Activated T-helper 2 cell treated with anti-CD3 and anti-CD28 coated beads, Interferon-gamma antibody, Interleukin-2, Interleukin-4, amounts not matched to agents 10 μg/mL and 5 μg/mL and 100 μg/mL, durations not matched to agents 14 hours and 24 hours and 36 hours (primary cell): ENCODE data around the gene ARHGEF40. TPM values are rescaled to one million over a fixed set of nuclear protein-coding genes. Genes with fewer than 3 reads are reported as not detected.
"Not testable (repeated sequence)": the region's sequence is repeated elsewhere in the genome, so short reads cannot be mapped to it uniquely, and the experiment has no call there.

Source experiments
- DNase-seq: peaks from one replicate; pipeline ENCODE4 v3.0.0; 2021; ENCODE audit warnings: low spot score
- H3K27ac Mint-ChIP-seq: one replicate; pipeline ENCODE4 v1.8.0; 2021; ENCODE audit warnings: mixed read lengths
- H3K27me3 Mint-ChIP-seq: one replicate; pipeline ENCODE4 v1.8.0; 2021; ENCODE audit warnings: low read depth, mixed read lengths
- H3K36me3 Mint-ChIP-seq: one replicate; pipeline ENCODE4 v1.8.0; 2021; ENCODE audit warnings: low read depth, mixed read lengths
- H3K4me1 Mint-ChIP-seq: one replicate; pipeline ENCODE4 v1.8.0; 2021; ENCODE audit warnings: low read depth, mixed read lengths
- H3K4me3 Mint-ChIP-seq: one replicate; pipeline ENCODE4 v1.8.0; 2021; ENCODE audit warnings: low read depth, mild to moderate bottlenecking, moderate library complexity, mixed read lengths
- H3K9me3 Mint-ChIP-seq: one replicate; pipeline ENCODE4 v1.8.0; 2021; ENCODE audit warnings: mixed read lengths
- intact Hi-C: fragments of 100-400 bp; cut with micrococcal nuclease; formaldehyde crosslinking; loops from one replicate; pipeline ENCODE4 v1.15.1; 2023
- total RNA-seq: library from RNA; stranded (reverse); gene quantifications from 2 replicates; pipeline ENCODE4 v1.2.3, GENCODE V29; 2022

The ARHGEF40 gene
- total RNA-seq, 1 donor from 2014 or later: 0.05 TPM

- intact Hi-C loops: no loop called here
- Mint-ChIP-seq H3K27me3 (peaks cover 22% of the 10 kb centered on the region), H3K4me3 (no peak overlapping the region), H3K9me3 (no peaks in the 10 kb centered on the region), H3K4me1 (no peaks in the 10 kb centered on the region), H3K36me3 (no peaks in the 10 kb centered on the region), H3K27ac (no peak overlapping the region)
- no peak for DNase-seq
Measured at GRCh38 chr14:21032326-21033132, 37.6 kb upstream of the ARHGEF40 start.

- DNase-seq: no peak
- Mint-ChIP-seq H3K27me3 (peaks cover 24% of the 10 kb centered on the region), H3K36me3 (no peaks in the 10 kb centered on the region), H3K4me1 (no peaks in the 10 kb centered on the region), H3K9me3 (no peaks in the 10 kb centered on the region), H3K4me3 (no peak overlapping the region), H3K27ac (no peak overlapping the region)
- intact Hi-C loops: no loop called here
Measured at GRCh38 chr14:21033133-21033698, 36.9 kb upstream of the ARHGEF40 start.

DNA sequence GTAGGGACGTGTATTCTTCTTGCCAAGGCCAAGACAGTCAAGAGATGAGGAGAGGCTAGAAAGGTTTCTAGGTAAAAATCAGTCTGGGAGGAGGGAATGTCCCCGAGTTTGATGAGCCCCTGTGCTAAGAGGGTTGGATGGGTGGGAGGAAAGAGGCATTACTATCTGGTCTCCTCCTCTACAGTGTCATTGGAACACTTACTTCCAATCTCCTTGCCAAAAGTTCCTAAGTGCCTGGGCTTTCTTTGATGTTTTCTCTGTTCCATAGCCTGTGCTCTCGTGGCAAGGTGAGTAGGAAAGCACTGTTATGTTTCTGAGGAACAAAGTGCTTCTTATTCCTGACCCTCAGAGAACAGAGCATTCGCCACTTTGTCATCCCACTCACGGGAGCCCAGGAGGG is 35.4 kb upstream of the ARHGEF40 start, which contains the start of gene RNASE13:
RNASE13 (minus strand) TSS at position 101 of the 400 bp plus-strand sequence. CDS start 519 bp downstream, outside the sequence.
- Mint-ChIP-seq H3K36me3 (no peaks in the 10 kb centered on the region), H3K4me1 (no peaks in the 10 kb centered on the region), H3K27ac (no peak within 1 kb of the TSS), H3K27me3 (peaks cover 24% of the 10 kb centered on the region), H3K4me3 (no peak within 1 kb of the TSS), H3K9me3 (no peaks in the 10 kb centered on the region)
- intact Hi-C loops: no loop called here
- no peak for DNase-seq

DNA sequence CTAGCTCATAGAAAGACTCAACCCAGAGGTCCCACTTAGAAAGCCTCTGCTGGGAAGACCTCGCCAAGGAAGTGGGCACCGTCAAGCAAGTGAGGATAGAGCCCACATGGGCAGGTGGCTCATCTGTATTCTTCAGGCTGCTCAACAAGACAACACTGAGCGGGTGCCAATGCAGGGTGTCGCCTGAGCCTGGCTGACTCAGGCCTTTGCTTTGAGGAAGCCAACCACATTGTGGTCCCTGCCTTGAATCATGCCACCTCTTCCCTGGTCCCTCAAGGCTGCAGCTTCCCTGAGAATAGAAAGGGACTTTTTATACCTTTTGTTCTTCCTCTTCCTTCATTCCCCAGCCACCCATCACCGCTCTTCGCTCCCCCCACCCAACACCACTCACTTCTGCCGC is 33.4 kb upstream of the ARHGEF40 start:
- peaks cover 21% of the 10 kb centered on the region for H3K27me3 Mint-ChIP-seq
- no peaks in the 10 kb centered on the region for H3K36me3 Mint-ChIP-seq
- H3K4me1 Mint-ChIP-seq: no peaks in the 10 kb centered on the region
- no peak overlapping the region for H3K27ac Mint-ChIP-seq
- no peak for DNase-seq
- no peaks in the 10 kb centered on the region for H3K9me3 Mint-ChIP-seq
- H3K4me3 Mint-ChIP-seq: no peak overlapping the region
- intact Hi-C loops: no loop called here

GRCh38 chr14:21037156-21037555 is 32.9 kb upstream of the ARHGEF40 start:
- H3K4me1 Mint-ChIP-seq: no peaks in the 10 kb centered on the region
- no peaks in the 10 kb centered on the region for H3K9me3 Mint-ChIP-seq
- H3K36me3 Mint-ChIP-seq: no peaks in the 10 kb centered on the region

DNA sequence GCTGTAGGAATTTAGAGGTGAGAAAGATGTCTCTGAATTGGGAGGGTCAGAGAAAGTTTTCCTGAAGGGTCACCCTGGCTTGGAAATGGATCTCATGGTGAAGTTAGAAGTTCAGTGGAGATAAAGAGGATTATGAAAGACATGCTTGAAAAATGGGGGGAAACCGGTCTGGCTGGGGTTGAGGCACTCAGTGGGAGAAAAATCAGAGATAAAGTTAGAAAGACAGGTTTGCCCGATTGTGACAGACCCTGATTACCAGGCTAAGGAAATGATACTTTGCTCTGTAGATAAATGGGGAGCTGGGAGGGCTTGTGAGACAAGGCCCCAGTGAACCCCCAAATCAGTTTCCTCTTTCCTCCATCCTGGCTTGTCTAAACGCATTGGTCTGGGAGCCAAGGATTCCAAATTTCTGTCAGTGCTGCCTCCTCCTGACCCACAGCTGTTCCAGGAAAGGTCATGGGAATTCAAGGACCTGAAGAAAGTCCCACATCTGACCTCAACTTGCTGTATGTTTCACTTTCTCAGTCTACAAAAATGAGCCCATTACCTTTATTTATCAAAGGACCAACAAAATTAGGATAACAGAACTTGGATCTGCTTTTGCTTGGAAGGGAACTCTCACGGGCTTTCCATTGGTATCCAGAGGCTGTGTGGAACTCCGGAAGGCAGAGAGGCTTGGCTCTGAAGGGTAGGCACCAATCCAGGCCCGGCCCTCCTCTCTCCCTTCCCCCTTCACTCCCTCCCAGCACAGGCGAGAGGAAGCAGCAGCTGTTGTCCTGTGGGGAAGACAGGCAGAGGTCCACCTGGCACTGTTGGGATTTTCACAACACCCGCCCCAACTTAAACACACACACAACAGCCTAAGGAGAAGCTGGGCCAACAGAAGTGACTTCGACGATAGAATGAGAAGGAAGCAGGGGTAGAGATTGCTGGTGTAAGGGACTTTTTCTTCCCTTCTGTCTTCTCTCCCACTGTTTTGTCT is 31.4 kb upstream of the ARHGEF40 start:
- Mint-ChIP-seq H3K27me3 (peaks cover 16% of the 10 kb centered on the region), H3K27ac (no peak overlapping the region), H3K36me3 (no peaks in the 10 kb centered on the region), H3K9me3 (no peaks in the 10 kb centered on the region), H3K4me3 (no peak overlapping the region), H3K4me1 (no peaks in the 10 kb centered on the region)
- DNase-seq: no peak
- intact Hi-C loops: no loop called here

More at GRCh38 chr14:21037156-21037555, 32.9 kb upstream of the ARHGEF40 start:
- no peak for DNase-seq
- H3K27ac Mint-ChIP-seq: no peak overlapping the region
- peaks cover 19% of the 10 kb centered on the region for H3K27me3 Mint-ChIP-seq
- intact Hi-C loops: no loop called here
- no peak overlapping the region for H3K4me3 Mint-ChIP-seq

- Mint-ChIP-seq H3K9me3 (no peaks in the 10 kb centered on the region), H3K36me3 (no peaks in the 10 kb centered on the region), H3K27ac (no peak overlapping the region), H3K4me3 (no peak overlapping the region), H3K4me1 (peaks cover 2% of the 10 kb centered on the region), H3K27me3 (peaks cover 20% of the 10 kb centered on the region)
- no peak for DNase-seq
- intact Hi-C loops: loop anchor here (1.0 kb wide), 1 partner anchor 25 kb away; no protein-coding TSS in a partner anchor
Measured at GRCh38 chr14:21039585-21040369, 30.3 kb upstream of the ARHGEF40 start.

DNA sequence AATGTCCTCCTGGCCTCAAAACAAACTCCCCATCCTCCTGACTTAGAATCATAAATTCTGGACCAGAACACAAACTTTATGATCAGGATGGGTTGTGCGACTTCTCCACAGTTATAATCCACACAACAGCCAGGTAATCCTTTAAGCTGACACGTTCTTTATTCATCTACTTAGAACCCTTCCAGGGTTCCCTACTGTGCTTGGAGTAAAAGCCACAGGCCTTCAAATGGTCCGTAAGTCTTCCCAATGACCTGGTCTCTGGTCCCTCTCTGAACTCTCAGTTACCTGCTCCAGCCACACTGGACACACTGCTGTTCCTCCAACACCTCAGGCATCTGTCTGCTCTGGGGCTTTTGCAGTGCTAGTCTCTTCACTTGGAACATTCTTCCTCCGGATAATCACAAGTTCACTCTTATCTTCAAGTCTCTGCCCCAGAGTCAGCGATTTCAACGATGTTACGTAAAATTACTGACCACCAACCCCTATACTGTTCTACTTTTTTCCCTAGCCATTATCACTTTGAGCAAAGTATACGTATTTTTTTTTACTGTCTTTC is 29.7 kb upstream of the ARHGEF40 start:
- H3K4me1 Mint-ChIP-seq: peaks cover 2% of the 10 kb centered on the region
- no peaks in the 10 kb centered on the region for H3K9me3 Mint-ChIP-seq
- H3K4me3 Mint-ChIP-seq: no peak overlapping the region
- DNase-seq: no peak
- H3K27ac Mint-ChIP-seq: no peak overlapping the region
- intact Hi-C loops: loop anchor here (1.0 kb wide), 1 partner anchor 26 kb away; no protein-coding TSS in a partner anchor
- peaks cover 27% of the 10 kb centered on the region for H3K27me3 Mint-ChIP-seq
- no peaks in the 10 kb centered on the region for H3K36me3 Mint-ChIP-seq

DNA sequence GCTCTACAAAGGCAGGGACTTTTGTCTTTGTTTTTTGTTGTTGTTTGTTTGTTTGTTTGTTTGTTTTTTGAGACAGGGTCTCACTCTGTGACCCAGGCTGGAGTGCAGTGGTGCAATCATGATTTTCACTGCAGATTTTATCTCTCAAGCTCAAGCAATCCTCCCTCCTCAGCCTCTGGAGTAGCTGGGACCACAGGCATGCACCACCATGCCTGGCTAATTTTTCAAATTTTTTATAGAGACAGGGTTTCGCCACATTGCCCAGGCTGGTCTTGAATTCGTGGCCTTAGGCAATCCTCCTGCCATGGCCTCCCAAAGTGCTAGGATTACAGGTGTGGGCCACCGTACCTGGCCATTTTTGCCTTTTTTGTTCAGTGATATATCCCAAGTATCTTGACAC is 29.2 kb upstream of the ARHGEF40 start:
- H3K27me3 Mint-ChIP-seq: peaks cover 30% of the 10 kb centered on the region
- not testable (repeated sequence) for H3K36me3 Mint-ChIP-seq, H3K4me1 Mint-ChIP-seq, H3K9me3 Mint-ChIP-seq, DNase-seq, H3K27ac Mint-ChIP-seq, H3K4me3 Mint-ChIP-seq
- intact Hi-C loops: loop anchor here (1.0 kb wide), 1 partner anchor 27 kb away; no protein-coding TSS in a partner anchor

GRCh38 chr14:21041676-21042433 is 28.2 kb upstream of the ARHGEF40 start, which contains the start of gene RNASE7:
TSS of gene RNASE7 (plus strand) at chr14:21042362. CDS start at chr14:21042993, 631 bp downstream.
- Mint-ChIP-seq H3K27me3 (peaks cover 28% of the 10 kb centered on the region), H3K9me3 (no peaks in the 10 kb centered on the region), H3K36me3 (no peaks in the 10 kb centered on the region), H3K27ac (no peak within 1 kb of the TSS), H3K4me3 (no peak within 1 kb of the TSS), H3K4me1 (peaks cover 2% of the 10 kb centered on the region)
- DNase-seq: no peak
- intact Hi-C loops: no loop called here

GRCh38 chr14:21042918-21043317 is 27.2 kb upstream of the ARHGEF40 start:
- intact Hi-C loops: no loop called here
- no peaks in the 10 kb centered on the region for H3K36me3 Mint-ChIP-seq
- H3K9me3 Mint-ChIP-seq: no peaks in the 10 kb centered on the region
- peaks cover 23% of the 10 kb centered on the region for H3K27me3 Mint-ChIP-seq
- DNase-seq: no peak
- H3K4me1 Mint-ChIP-seq: peaks cover 2% of the 10 kb centered on the region
- no peak overlapping the region for H3K4me3 Mint-ChIP-seq
- H3K27ac Mint-ChIP-seq: no peak overlapping the region
